ENCODE measurements around the gene PIK3CA.

- TF ChIP-seq CTCF (IDR thresholded peaks at IDR 0.05) (no peak), POLR2A (IDR thresholded peaks at IDR 0.05) (no peak)
Measured at GRCh38 chr3:179113903-179114302, 34.3 kb upstream of the PIK3CA start.

Data from testis (tissue), 2 donors.